ENCODE data around the gene DNAJA3. TPM values are rescaled to one million over a fixed set of nuclear protein-coding genes. Genes with fewer than 3 reads are reported as not detected.

DNAJA3 gene
- total and polyA plus RNA-seq, 10 of the 15 experiments (the other 5 are each of a cell fraction or from before 2014, with no cell fraction given): 8.4 to 141 (median 60.8) TPM

DNA sequence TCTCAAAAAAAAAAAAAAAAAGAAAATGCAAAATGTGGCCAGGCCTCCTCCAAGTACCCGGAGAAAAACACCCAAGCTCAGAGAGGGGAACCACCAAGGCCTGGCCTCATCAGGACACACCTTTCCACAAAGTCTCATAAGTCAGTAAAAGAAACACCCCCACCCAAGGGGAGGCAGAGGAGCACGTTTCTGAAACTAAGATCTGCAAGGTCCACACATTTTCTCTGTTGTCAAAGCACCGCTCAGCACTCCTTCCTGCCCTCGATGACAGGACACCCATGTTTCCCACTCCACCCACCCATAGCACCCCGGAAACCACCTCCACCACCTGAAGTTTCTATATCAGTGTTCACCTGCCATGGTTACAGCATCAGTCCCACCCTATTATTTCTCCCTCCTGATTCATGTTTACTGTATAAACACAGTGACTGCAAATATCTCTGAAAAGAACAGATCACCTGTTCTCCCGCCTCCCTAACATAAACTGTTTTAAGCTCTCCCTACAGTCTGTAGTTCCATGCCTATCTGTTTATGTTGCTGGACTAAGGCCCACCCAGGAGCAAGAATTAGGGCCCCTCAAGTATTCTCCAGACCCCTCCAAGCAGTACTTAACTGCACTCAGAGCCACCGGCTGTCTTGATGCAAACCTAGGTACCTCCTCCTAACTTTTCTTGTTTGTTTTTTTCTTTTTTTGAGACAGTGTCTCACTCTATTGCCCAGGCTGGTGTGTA, 11.3 kb upstream of the DNAJA3 start (continued):
- 0 out of 2 replicates have a peak, but pooled peaks have one; percentile 53 for TF ChIP-seq CHD2 (IDR thresholded peaks at IDR 0.05; ENCODE audit: borderline replicate concordance, low read depth, low read length)
- TF ChIP-seq, protein P1, sequence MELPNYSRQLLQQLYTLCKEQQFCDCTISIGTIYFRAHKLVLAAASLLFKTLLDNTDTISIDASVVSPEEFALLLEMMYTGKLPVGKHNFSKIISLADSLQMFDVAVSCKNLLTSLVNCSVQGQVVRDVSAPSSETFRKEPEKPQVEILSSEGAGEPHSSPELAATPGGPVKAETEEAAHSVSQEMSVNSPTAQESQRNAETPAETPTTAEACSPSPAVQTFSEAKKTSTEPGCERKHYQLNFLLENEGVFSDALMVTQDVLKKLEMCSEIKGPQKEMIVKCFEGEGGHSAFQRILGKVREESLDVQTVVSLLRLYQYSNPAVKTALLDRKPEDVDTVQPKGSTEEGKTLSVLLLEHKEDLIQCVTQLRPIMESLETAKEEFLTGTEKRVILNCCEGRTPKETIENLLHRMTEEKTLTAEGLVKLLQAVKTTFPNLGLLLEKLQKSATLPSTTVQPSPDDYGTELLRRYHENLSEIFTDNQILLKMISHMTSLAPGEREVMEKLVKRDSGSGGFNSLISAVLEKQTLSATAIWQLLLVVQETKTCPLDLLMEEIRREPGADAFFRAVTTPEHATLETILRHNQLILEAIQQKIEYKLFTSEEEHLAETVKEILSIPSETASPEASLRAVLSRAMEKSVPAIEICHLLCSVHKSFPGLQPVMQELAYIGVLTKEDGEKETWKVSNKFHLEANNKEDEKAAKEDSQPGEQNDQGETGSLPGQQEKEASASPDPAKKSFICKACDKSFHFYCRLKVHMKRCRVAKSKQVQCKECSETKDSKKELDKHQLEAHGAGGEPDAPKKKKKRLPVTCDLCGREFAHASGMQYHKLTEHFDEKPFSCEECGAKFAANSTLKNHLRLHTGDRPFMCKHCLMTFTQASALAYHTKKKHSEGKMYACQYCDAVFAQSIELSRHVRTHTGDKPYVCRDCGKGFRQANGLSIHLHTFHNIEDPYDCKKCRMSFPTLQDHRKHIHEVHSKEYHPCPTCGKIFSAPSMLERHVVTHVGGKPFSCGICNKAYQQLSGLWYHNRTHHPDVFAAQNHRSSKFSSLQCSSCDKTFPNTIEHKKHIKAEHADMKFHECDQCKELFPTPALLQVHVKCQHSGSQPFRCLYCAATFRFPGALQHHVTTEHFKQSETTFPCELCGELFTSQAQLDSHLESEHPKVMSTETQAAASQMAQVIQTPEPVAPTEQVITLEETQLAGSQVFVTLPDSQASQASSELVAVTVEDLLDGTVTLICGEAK (IDR thresholded peaks at IDR 0.05; ENCODE audit: borderline replicate concordance): peak; percentile 43; the same call in 1 of the 2 replicates
- peak; percentile 38; the same call in 1 of the 2 replicates for TF ChIP-seq SMARCA5 (IDR thresholded peaks at IDR 0.05)
- no peak for TF ChIP-seq BRCA1 (IDR thresholded peaks at IDR 0.05; ENCODE audit: low read depth, low read length)
- 0 out of 2 replicates have a peak, but pooled peaks have one; percentile 71 for TF ChIP-seq PAX5 (IDR thresholded peaks at IDR 0.05; ENCODE audit: borderline replicate concordance, low read depth, low read length)
- TF ChIP-seq MEF2A (IDR thresholded peaks at IDR 0.05; ENCODE audit: insufficient read depth, low read depth, low read length): no peak; the same call in 1 of the 2 replicates
- TF ChIP-seq JUNB (IDR thresholded peaks at IDR 0.05): peak; percentile 73
- peak; percentile 82 for TF ChIP-seq MTA2 (IDR thresholded peaks at IDR 0.05; ENCODE audit: low read depth)
- peak; percentile 12; the same call in 1 of the 2 replicates for TF ChIP-seq POLR2AphosphoS5 (IDR thresholded peaks at IDR 0.05; ENCODE audit: low read length)
- TF ChIP-seq, protein P2, sequence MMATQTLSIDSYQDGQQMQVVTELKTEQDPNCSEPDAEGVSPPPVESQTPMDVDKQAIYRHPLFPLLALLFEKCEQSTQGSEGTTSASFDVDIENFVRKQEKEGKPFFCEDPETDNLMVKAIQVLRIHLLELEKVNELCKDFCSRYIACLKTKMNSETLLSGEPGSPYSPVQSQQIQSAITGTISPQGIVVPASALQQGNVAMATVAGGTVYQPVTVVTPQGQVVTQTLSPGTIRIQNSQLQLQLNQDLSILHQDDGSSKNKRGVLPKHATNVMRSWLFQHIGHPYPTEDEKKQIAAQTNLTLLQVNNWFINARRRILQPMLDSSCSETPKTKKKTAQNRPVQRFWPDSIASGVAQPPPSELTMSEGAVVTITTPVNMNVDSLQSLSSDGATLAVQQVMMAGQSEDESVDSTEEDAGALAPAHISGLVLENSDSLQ (IDR thresholded peaks at IDR 0.05): peak; percentile 67; the same call in 1 of the 2 replicates
- TF ChIP-seq CBX5 (IDR thresholded peaks at IDR 0.05; ENCODE audit: low read depth): no peak
- TF ChIP-seq, protein P3, sequence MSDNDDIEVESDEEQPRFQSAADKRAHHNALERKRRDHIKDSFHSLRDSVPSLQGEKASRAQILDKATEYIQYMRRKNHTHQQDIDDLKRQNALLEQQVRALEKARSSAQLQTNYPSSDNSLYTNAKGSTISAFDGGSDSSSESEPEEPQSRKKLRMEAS (IDR thresholded peaks at IDR 0.05; ENCODE audit: low read depth, low read length): peak; percentile 60; the same call in 1 of the 2 replicates
- TF ChIP-seq, protein P4, sequence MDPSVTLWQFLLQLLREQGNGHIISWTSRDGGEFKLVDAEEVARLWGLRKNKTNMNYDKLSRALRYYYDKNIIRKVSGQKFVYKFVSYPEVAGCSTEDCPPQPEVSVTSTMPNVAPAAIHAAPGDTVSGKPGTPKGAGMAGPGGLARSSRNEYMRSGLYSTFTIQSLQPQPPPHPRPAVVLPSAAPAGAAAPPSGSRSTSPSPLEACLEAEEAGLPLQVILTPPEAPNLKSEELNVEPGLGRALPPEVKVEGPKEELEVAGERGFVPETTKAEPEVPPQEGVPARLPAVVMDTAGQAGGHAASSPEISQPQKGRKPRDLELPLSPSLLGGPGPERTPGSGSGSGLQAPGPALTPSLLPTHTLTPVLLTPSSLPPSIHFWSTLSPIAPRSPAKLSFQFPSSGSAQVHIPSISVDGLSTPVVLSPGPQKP (IDR thresholded peaks at IDR 0.05; ENCODE audit: low read depth, low read length): no peak
- 0 out of 2 replicates have a peak, but pooled peaks have one; percentile 39 for TF ChIP-seq TCF3 (IDR thresholded peaks at IDR 0.05; ENCODE audit: borderline replicate concordance, insufficient read depth, low read depth, low read length)
- TF ChIP-seq POLR2A (IDR thresholded peaks at IDR 0.05; ENCODE audit: low read depth, low read length): peak; percentile 53
- no peak for TF ChIP-seq NRF1 (conservative IDR thresholded peaks at IDR 0.05; ENCODE audit: low read depth, low read length)
- TF ChIP-seq FOS (IDR thresholded peaks at IDR 0.05; ENCODE audit: borderline replicate concordance, extremely low read depth, insufficient read length): no peak
- TF ChIP-seq YY1 (IDR thresholded peaks at IDR 0.05; ENCODE audit: low read depth, low read length): no peak
- TF ChIP-seq, protein P5, sequence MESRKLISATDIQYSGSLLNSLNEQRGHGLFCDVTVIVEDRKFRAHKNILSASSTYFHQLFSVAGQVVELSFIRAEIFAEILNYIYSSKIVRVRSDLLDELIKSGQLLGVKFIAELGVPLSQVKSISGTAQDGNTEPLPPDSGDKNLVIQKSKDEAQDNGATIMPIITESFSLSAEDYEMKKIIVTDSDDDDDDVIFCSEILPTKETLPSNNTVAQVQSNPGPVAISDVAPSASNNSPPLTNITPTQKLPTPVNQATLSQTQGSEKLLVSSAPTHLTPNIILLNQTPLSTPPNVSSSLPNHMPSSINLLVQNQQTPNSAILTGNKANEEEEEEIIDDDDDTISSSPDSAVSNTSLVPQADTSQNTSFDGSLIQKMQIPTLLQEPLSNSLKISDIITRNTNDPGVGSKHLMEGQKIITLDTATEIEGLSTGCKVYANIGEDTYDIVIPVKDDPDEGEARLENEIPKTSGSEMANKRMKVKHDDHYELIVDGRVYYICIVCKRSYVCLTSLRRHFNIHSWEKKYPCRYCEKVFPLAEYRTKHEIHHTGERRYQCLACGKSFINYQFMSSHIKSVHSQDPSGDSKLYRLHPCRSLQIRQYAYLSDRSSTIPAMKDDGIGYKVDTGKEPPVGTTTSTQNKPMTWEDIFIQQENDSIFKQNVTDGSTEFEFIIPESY (IDR thresholded peaks at IDR 0.05): no peak
- TF ChIP-seq RB1 (IDR thresholded peaks at IDR 0.05; ENCODE audit: borderline replicate concordance): no peak

Data from GM12878 (cell line).